NCI-H345 (cell line): ENCODE data around the gene FASTK.
A peak's percentile ranks its signal among the peaks of the same experiment; 100 is the strongest.

ENCODE experiments used
- DNase-seq: peaks from one replicate; lab custom pipeline; 2025; lab: John Stamatoyannopoulos, UW

Gene FASTK

DNA sequence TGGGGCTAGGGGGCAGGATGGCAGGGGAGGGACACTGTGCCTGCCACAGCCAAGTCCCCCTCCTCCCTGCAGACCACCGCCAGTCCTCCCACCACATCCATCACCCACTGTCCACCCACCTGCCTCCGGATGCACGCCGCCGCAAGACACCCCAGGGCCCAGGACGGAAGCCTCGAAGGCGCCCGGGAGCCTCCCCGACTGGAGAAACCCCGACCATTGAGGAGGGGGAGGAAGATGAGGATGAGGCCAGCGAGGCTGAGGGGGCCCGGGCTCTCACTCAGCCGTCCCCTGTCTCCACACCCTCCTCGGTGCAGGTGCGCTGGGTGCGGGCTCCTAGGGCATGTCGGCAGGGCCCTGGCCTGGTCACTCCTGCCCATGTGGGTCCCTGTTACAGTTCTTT is 16.2 kb downstream of the FASTK start:
- no peak for DNase-seq

DNA sequence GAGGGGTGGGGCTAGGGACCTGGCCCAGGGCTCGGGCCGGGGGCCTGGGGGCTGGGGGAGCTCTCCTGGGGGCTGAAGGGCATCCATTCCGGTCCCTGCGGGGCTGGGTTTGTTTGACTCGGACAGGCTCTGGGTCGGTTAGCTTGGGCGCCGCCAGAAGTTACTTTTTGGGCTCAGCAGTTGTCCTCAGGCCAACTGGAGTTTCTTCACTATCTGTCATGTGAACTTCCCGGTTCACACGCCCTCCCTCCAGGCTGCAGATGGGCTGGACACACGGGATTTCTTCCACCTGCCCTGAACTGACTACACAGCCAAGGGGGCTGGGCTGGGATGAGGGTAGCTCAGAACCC is 17.4 kb downstream of the FASTK start:
- DNase-seq: no peak

DNA sequence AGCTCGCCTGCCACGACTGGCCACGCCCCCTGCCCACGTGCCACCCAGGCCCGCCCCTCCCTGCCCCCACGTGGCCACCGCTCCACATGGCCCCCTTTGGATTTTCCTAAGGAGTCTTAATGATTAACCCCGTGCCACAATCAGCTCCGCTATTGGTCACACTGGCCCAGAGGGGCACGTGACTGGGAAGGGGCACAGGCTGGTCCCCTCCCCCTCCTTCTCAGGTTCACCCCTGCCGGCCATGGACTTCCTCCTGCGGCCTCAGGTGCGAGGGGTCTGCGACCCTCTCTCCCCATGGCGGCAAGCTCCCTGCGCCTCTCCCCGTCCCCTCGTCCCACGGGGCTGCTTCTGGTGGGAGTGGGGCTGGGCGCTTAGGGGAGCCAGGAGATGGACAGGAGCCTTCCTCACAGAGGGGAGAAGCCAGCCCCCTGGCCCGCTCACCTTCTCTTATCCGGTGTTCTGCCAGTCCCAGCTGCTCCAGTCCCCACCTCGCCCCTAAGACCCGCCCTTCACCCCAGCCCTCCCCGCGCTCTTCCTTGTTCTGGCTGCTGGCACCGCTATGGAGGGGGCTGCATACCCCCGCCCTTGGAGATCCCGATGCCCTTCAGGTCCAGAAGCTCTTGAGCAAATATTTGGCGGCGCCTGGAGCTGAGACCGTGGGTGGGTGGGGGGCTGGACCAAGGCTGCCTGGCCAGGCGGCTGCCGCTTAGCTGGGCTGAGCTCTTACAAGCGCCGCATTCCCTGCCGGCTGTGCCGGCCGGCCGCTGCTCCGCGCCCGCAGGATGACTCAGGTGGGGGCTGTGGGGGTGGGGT is 18.0 kb downstream of the FASTK start:
- no peak for DNase-seq

DNA sequence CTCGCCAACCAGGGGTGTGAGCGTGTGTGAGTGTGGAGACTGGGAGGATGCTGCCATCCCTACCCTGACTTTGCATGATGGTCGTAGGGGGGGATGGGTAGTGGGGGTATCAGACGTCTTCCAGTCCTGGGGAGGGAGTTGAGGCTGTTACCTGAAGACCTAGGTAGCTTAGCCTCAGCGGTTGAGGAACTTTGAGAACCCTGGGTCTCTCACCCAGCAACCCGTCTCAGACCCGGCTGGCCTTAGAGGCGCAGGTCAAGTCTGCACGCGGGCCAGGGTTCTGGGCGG is 18.6 kb downstream of the FASTK start:
- no peak for DNase-seq

DNA sequence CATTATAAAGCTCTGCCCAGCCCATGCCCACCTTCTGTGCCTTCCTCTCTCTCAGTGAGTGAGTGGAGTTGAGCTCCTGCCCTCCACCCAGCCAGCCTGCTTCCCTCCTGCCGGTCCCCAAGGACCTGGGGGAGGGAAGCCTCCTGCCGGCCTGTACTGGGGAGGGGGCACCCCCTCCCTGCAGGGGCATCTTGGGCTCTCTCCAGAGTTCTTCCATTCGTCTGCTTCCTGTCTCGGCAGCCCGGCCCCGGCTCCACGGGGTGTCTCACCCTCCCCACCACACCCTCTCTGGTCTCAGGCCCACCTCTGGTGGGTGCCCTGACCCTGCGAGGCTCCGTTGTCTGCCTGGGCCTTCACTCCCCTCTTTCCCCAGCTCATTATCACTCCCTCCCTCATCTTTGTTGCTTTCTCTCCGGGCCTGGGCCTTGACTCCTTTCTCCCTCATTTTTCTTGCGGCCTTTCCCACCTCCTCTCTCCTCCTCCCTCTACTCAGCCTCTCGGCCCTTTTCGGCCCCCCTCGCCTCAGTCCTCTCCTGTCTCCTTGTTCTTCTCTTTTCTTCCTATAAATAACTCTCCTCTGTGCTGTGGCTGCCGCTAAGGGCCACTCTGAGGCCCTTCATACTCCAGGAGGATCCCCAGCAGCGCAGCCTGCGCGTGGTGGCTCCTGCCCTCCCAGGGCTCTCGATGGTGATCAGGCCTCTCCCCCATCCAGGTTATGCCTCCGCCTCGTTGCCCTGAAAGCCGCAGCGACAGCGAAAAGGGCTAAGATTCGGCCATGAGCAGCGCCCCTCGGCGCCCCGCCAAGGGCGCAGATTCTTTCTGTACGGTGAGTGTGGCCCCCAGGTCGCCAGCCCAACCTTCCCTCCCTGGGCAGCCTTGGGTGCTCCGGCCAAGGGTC is 19.1 kb downstream of the FASTK start:
- DNase-seq: no peak

DNA sequence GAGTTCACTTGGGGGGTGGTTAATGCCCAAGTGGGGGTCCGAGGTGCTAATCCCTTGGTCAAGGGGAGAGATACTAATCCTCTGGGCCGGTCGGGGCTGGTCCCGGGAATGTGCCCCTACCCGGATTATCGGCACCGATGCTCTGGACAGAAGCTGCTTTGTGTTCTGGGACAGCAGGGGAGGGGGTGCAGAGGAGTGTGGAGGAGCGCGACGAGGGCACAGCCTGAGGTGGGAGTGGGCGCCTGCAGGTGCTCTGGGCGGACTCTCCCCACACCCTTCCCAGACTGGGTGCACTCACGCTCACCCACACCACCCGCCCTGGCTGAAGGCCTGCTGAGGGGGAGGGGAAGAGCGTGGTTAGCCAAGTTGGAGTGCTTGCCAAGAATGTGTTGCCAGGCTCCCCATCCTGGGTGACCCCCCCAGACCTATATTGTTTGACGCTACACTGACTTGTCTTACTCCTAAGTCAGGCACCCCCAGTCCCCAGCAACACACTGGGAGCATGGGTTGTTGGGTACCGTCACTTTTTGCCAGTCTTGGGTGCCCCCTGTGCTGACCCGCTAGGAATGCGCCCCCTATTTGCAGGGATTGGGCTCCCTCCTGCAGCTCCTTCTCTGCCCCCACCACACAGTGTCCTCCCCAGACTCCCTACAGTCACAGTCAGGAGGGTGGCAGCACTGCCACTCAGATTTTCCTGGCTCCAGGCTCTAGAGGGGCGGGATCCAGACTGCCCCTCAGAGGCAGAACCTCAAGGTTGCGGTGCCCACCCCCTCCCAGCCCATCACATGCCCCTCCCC is 20.0 kb downstream of the FASTK start:
- DNase-seq: peak; percentile 5

DNA sequence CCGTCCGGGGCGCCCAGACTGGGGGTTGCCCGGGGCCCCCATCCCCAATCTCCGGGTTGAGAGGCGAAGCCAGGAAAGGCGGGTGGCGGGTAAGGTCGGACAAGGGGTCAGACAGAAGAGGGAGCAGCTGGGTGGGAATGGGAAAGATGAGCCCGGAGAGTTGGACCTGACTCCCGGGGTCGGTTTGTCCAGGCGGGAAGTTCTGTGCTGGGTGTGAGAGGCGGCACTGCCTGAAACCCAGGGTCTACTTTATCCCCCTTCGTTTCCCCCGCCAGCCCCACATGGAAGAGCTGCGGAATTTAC is 20.5 kb downstream of the FASTK start:
- DNase-seq: no peak

DNA sequence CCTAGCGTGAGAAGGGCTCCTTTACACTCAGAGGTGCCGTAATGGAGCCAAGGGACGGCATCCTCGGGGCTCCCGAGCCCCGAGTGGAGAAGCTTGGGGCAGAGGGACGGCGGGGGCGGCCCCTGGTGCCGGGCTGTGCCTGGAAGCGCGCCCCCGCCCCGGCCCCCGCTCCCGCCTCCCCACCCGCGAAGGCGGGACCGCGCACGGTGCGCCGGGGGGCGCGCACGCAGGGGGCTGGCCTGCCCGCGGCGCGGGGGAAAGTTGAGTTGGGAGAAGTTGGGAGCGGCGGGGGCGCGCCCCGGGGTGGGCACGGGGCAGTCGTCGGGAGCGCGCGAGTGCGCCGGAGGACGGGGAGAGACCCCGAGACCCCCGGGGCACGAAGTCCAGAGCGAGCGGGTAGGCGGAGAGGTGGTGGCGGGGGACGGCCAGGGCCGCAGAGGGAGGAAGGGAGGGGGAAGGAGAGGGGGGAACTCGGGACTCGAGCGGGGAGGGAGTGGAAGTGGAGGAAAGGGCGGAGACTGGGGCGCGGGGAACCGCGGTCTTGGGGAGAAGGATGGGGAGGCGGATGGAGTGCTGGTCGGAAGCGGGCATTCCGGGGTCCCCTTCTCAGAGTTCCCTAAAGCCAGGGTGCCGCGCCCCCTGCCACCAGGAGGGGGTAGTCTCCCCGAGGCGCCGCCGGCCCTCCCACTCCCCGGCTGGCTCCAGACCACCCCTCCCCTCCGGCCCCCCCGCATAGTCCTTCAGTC is 21.1 kb downstream of the FASTK start, which contains the start of gene SLC4A2:
Gene SLC4A2, plus strand, starts transcription at position 223 of the 746 bp plus-strand sequence. CDS start 2,399 bp downstream, outside the sequence.
- peak; percentile 86 for DNase-seq

DNA sequence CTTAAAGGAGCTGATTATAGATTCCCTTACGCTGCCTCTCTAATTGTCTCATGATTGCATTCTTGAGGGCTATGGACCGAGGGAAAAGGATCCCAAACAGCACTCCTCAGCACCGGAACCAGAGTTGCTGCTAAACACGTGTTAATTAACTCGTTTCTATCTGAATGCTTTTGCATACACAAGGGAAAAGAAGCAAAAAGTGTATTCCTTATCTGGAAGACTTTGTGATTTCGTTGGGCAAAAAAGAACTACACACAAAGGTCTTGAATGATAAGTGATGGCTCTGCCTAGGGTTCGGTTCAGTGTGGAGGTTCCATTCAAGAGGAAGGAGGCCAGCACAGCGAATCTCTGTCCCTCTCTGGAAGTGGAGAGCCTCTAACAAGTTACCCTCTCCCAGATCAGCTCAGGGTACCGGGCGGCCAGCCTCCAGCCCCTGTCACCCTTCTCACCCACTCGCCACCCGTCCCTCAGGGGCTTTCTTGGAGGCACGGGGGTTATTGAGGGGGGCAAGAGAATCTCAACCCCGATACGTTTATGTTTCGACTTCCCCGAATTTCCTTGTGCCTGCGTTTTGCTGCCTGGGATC is 21.7 kb downstream of the FASTK start:
- peak; percentile 40 for DNase-seq

DNA sequence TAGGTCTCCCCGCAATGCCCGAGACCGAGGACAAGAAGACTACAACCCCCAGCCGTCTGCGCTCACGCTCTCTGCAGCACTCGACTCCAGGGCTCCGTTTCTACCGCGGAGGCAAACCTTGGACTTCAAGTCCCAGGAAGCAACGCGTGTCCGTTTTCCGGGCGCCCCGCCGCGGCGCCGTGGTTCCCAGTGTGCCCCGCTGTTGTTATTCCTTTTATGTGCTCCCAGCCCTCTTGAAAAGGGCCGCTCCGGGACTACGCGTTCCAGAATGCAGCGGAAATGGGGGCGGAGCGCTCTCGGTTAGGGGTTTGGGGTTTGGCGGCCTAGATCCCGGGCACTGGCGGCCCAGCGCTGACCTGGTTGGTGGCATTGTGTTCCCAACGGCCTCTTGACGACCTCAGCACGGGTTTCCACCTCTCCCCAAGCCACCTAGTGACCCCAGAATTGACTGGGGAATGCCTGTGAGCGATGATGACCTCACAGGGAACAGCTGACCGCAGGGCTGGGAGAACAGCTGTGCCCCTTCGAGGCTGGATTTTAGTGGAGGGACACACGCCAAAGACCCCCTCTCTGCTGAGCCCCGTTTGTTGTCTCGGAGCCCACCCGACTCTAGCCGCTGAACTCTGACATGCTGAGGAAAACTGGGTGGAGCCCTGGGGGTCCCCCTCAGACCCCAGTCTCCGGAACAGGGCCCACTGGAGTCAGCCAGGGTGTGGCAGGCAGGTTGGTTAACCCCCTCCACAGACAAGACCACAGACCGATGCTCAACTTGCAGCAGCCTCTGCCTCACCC is 22.4 kb downstream of the FASTK start:
- peak; percentile 100 for DNase-seq

DNA sequence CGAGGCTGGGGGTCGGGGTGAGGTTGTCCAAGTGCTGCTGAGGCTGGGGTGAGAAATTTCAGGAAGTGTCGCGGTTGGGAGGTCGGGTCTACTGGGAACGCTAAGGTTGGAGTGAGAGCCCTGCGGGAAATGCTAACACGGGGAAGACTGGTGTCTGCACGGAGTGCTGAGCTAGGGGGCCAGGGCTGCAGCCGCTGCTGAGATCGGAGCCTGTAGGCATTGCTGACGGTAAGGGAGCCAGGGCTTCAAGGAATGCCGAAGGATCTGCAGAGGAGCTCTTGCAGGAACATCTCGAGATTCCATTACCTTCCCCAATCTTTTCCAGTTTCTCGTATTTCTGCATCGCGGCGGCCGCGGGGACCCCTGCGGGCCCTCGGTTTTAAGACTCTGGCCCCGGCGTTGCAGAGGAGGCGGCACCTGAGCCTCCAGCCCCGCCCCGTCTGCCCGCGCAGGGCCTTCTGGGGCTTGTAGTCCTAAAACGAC is 23.1 kb downstream of the FASTK start, which contains the start of gene CDK5:
Gene CDK5, minus strand, starts transcription at position 392 of the 483 bp plus-strand sequence. Its CDS starts 49 bp downstream, at position 343.
- DNase-seq: no peak

DNA sequence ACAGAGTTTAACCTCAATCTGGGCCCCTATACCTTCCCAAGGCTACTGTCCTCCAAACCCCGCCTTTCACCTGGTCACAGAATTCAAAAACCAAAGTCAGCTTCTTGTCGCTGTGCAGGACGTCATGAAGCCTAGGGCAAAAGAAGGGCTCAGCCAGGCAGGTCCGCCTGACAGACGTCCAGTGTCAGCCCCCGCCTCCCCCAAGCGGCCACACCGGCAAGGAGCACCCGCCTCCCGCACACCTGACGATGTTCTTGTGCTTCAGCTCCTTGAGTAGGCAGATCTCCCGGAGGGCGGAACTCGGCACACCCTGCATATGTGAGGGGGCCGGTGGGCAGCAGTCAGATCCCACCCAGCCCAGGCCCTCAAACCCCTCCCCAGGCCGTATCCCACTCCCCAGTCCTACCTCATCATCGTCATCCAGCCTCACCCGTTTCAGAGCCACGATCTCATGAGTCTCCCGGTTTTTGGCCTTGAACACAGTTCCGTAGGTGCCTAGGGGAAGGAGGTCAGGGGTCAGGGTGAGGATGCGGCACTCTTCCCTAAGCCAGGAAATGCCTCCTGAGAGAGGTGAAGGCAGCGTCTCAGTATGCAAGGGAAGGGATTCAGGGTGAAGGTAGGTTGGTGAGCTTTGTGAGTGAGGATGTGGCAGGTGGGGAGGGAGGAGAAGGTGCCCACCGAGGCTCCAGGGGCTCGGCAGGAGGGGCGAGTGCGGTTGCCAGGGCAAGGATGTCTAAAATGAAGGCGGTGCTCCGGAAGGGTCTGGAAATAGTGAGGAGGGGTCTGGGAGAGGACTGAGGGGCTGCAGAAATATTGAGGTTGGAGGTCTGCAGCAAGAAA is 23.7 kb downstream of the FASTK start:
- DNase-seq: no peak

DNA sequence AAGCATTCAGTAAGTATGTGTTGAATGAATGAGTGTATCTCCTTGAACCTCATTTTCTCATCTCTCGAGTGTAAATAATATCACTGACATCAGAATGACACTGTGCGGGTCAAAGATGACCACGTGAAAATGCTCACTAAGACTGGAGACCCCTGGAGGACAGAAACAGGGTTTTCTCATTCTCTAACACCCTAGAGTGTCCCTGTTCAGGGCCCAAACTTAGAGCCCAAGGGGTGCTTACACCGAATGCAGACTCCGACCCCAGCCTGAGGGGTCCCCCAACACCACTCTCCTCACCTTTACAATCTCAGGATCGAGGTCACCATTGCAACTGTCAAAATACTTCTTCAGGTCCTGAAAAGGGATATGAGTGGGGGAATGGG is 24.3 kb downstream of the FASTK start:
- no peak for DNase-seq

DNA sequence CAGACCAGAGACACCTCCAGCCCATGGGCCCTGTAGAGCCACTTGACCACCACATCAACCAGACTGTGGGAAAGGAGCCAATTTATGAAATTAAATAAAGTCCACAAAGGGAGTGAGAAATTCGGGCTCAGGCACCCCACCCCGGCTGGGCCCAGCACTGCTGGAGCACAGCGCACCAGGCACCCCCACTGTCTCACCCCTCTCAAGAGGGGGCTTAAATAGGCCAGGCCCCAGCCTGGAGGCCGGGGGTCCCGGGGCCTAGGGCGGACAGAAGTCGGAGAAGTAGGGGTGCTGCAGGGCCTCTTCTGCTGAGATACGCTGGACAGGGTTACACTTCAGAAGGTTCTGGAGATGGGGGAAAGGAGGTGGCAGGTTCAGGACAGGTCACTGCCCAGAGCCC is 26.9 kb downstream of the FASTK start:
- no peak for DNase-seq

DNA sequence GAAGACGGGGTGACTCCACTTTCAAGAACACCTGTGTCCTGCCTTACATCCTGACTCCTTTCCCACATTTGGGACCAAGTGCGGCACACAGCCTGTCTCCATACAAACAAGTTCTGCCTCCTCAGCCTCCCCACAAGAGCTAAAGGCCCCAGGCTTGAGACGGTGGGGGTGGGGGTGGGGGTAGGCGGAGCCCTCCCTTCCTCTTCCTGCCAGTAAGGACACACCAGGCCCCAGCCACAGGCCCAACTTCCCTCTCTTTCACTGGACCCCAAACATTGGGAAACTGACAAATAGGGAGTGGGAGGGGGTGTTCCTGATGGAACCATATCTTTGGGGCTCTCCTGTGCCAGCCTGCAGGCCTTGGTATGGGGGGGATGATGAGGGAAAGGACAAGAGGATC is 27.5 kb downstream of the FASTK start:
- no peak for DNase-seq

DNA sequence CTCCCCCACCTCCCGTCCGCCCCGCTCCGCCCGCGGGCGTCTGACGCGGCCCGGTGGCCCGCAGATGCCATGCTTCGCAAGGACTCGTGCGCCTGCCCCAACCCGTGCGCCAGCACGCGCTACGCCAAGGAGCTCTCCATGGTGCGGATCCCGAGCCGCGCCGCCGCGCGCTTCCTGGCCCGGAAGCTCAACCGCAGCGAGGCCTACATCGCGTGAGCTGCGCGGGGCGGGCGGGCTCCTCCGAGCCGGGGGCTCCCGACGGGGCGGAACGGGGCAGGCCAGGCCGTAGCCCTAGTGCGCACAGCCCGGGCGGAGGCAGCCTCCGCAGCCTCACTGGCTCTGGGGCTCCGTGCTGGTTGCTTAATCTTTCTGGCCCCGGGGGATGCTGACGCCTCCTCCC is 29.5 kb downstream of the FASTK start:
- no peak for DNase-seq

DNA sequence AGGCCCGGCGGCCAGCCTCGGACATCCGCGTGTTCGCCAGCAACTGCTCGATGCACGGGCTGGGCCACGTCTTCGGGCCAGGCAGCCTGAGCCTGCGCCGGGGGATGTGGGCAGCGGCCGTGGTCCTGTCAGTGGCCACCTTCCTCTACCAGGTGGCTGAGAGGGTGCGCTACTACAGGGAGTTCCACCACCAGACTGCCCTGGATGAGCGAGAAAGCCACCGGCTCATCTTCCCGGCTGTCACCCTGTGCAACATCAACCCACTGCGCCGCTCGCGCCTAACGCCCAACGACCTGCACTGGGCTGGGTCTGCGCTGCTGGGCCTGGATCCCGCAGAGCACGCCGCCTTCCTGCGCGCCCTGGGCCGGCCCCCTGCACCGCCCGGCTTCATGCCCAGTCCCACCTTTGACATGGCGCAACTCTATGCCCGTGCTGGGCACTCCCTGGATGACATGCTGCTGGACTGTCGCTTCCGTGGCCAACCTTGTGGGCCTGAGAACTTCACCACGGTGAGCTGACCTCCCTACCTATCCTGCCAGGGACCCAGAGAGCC is 31.6 kb downstream of the FASTK start:
- DNase-seq: no peak

DNA sequence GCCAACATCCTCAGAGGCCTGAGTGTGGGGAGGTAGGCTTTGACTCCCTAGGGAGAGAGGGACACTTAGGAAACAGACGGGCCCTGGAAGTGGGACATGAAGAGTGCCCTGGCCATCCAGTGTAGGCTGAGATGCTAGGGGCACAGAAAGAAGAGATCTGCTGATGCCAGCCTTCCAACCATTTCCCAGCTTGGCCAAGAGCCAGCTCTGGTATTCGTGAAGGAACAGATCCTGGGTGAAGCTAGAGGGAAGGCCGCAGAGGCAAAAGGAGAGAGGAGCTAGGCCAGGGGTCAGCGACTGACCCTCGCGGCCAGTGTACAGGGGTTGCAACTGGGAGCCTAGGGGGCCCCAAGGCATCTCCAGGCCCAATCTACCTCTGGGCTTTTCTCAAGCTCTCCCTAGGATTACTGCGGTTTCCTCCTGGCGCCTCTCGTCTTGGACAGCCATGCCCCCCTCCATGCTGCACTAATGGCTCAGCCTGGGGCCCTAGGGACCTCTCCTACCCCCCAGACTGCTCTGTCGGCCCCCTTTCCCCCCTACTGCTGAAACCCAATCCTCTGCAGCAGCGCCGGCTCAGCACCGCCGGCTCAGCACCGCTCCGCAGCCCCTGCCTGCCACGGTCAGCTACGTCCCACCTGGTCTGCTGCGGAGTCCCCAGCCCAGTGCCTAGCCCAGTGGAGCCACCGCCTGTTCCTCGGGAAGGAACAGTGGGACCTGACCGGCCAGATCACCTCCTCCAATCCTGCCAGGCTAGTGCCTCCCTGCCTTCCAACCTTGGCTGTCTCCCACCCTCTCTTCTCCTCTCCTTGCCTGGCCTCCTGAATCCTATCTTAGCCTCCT is 32.4 kb downstream of the FASTK start, which contains the start of gene ASIC3:
Gene ASIC3, plus strand, starts transcription at position 556 of the 840 bp plus-strand sequence. CDS start 355 bp downstream, outside the sequence.
- DNase-seq: no peak
